GM19238 (cell line): ENCODE data around the gene STK11IP.

Source experiments
- DNase-seq: peaks from one replicate; pipeline ENCODE4 v3.0.0; 2011; ENCODE audit warnings: low spot score; ENCODE audit not compliant: insufficient read length

The STK11IP gene

DNA sequence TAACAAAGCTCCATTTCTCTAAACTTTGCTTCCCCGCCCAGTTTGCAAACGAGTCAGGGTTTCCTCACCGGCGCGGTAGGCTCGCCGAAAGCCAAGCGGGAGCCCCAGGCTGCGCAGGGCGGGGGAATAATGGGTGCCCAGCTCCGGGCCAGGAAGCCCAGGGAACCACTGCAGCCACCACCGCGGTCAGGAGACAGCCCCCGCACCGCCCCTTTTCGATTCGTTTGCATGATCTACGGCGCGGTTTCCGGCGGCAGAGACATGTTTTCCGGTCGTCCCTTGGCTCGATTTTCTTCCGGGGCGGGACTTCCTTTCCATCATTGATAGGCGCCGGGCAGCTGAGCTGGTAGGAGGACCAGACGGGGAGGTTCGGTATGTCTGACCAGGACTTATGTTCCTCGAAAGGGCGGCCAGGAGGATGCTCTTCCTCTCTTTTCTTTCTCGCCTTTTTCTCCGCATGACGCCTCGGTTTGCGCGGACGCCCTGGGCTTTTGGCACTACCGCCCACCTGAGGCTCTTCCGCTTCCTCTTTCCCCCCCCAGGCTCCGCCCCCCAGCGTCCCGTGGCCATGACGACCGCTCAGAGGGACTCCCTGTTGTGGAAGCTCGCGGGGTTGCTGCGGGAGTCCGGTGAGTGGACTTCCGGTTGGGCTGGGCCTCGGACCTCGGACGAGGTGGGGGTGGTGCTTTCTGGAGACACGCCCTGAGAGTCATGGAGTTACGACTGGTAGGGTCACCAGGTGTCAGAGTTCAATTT is at the start of gene STK11IP:
TSS of gene STK11IP (plus strand) at position 306 of the 756 bp plus-strand sequence. CDS start at position 569, 263 bp downstream.
- peak; percentile 97 for DNase-seq

GRCh38 chr2:219548990-219549389 is 48.7 kb upstream of the STK11IP start:
- DNase-seq = no peak

- DNase-seq = no peak
Observed at GRCh38 chr2:219549619-219550018, 48.0 kb upstream of the STK11IP start.

DNA sequence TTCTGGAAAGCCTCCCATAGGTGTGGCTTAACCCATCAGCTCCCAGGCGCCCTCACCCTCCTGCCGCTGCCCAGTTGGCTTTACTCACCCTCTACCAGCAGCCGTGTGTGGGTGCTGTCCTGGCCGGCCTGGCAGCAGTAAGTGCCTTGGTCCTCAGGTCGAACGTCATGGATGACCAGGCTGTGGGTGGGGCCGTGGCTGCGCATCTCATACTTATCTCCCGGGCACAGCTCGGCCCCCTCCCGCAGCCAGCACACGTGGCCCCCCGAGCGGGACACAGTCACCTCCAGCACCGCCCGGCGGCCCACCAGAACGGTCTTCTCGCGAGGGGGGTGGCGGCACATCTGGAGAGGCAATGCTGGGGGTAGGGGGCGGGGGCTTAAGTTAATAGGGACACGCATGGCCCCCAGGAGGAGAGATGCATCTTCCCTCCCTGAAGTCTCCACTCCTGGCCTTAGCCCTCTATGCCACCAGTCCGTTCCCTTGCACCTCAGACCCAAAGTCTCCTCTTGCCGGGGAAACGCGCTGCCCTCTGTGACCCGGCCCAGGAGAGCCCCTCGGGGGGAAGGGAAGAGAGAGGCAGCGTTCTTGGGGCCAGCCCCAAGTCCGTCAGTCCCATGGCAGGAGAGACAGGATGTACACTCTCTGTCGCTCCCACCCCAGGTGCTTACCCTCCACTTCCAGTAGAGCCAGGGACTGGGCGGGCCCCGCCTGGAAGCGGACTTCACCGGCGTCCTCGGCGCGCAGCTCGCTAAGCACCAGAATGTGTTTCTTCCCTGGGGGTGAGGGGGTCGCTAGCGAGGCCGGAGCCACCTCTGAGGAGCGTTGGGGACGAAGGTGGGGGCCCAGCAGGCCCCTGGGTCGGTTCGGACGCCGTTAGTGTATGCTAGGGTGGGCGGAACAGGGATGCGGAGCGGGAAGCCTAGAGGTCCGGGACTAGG is 45.9 kb upstream of the STK11IP start:
- DNase-seq = no peak

DNA sequence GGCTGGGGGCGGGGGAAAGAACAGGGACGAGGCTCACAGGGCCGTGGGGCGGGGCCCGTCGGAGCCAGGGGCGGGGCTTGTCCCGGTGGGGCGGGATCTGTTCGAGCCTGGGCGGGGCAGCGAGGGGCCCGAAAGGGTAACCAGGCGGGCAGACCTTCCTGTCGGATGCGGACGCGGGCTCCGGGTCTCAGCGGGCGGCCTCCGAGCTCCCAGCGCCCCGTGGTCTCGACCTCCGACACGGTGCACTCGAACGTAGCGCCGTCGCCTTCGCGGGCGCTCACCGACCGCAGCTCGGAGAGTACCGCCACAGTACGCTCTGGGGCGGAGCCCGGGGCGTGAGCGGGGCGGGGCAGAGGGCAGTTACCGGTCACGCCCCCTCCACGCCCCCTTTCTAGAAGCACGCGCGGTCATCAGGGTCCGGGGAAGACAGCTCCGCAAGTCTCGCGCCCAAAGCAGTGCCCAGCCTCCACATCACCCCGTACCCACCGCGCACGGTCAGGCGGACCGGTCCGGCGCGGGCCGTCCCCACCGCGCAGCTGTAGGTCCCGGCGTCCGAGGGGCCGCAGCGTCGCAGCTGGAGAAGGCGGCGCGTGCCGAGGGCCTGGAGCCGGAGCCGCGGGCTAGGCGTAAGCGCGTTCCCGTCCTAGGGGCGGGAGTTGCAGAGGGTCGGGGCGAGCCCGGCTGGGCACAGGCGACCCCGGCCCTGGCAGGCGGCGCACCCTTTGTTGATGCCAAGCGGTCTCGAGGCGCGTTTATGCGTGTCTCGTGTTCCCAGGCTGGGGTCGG is 45.1 kb upstream of the STK11IP start:
- peak; percentile 92 for DNase-seq

- DNase-seq = no peak
Observed at GRCh38 chr2:219553168-219553417, 44.6 kb upstream of the STK11IP start.

DNA sequence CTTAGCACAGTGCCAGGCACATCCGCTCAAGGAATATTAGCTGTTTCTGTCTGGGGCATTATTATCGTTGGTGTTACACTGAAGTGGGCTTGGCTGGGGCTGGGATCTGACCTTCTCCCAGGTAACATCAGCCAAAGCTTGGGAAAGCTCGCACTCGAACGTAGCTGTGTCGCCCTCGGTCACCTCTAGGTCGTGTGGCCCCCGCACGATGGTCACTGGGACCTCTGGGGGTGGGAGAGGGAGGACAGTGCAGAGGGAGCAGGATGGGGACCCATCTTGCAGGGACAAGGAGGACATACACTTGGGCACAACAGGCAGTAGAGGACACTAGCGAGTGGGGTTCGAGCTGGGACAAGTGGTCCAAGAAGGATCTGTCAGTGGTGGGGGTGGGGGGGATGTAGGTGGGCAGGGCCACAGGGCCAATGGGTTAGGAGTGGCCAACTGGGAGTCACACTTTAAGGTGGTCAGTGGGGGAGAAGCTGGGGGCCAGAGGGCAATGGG is 44.1 kb upstream of the STK11IP start:
- no peak for DNase-seq

- no peak for DNase-seq
Observed at GRCh38 chr2:219554350-219554749, 43.3 kb upstream of the STK11IP start.

GRCh38 chr2:219555956-219556355 is 41.7 kb upstream of the STK11IP start:
- no peak for DNase-seq

GRCh38 chr2:219556413-219556812 is 41.2 kb upstream of the STK11IP start:
- DNase-seq = no peak

- DNase-seq = no peak
Observed at GRCh38 chr2:219557320-219557719, 40.3 kb upstream of the STK11IP start.

DNA sequence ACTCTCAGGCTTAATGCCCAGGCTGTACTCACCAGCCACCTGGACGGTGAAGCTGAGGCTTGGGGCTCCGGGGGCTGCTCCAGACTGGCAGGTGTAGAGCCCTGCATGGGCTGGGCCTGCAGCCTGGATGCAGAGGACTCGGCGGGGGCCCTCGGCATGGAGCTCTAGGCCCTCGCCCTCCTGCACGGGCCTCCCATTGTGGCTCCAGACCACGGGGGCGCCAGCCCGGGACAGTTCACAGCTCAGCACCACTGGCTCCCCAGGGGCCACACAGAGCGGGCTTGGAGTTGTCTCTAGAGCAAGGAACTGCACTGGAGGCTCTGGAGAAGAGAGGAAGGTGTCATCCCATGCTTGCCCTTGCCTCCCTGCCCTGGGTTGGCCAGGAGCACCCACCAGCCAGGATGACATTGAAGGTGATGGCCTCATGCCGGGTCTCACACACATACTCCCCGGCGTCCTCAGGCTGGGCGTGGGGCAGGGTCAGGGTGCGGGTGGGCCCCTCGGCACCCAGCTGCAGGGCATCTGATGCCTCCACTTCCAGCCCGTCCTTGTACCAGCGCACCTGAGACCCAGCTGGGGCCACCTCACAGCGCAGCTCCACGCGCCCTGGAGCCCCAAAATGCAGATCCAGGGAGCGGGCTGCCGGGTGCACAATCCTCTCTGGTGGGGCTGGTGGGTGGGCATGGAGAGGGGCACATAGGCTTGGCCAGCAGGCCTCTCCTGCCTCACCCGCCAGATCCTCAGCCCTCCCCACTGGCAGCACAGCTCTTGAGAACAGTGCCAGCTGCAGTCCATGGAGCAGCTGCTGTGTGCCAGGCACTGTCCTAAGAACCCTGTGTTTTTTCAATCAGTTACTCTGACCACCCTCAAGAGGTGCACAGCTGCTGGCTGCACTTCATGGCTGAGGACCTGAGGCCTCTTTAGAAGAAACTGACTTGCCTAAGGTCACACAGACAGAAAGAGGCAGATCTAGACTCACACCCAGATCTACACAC is 39.6 kb upstream of the STK11IP start:
- DNase-seq = no peak

DNA sequence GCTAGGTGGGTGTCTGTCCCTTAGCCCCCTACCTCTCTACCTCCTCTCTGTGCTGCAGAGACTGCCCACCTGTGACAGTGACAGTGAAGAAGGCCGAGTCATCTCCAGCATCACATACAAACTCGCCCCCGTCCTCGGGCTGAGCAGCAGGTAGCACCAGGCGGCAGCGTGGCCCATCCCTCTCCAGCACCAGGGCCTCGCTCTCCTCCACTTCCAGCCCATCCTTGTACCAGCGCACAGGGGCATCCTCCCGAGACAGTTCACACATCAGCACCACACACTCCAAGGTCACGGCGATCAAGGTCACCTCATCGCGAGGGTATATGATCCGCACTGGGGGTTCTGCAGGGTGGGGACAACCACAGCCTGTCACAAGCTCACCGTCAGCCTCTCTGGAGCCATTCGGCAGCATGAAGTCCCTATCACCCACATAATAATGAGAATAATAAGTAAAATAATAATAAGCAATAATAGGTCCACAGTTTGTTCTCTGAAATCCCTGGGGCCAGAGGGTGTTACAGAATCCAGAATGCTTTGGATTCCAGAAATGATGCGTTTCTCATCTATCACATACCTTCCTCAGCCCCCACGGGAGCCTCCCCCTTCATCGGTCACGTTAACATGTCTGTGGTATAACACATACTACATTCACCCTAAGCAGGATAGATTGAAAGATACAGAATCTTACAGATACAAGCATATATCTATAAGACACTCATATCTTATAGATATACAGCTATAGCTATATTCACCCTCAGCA is 38.3 kb upstream of the STK11IP start:
- DNase-seq = no peak

DNA sequence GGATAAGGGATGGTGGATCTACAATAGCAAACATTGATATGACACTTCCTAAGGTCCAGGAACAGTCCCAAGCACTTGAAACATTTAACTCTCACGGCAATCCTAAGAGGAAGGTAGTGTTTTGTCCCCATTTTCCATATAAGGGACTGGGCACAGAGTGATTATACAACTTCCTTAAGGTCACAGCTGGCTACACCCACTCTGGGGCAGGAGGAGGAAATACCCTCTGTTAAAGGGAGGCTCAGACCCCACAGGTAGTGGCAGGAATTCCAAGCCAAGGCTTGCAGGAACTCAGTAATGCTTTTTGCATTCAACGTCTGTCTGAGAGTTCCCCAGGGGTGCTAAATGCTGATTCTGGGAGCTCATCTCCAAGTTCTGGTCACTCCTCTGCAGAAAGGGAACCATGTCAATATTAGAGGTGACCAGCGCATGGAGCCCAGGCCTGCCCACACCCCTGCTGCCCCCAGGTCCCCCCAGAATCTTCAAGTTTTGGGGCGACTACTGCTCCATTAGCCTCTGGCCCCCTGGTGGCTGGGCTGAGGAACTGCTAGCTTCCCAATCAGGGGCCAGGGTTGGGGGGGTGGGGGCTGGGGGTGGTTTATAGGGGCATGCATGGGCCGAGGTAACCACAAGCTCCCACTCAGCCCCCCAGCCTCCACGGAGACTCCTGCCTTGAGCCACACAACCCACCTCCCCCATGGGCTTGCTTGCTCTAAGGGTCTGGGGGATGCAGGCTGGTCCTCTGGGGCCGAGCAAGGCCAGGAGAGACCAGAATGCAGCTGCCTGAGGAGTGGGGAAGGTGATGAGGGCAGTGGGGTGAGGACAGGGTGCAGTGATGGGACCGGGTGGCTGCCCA is 37.4 kb upstream of the STK11IP start:
- DNase-seq = peak; percentile 58

- no peak for DNase-seq
Observed at GRCh38 chr2:219560893-219561178, 36.8 kb upstream of the STK11IP start.

- DNase-seq = no peak
Observed at GRCh38 chr2:219561179-219562048, 36.2 kb upstream of the STK11IP start.

GRCh38 chr2:219562049-219563020 is 35.3 kb upstream of the STK11IP start:
- no peak for DNase-seq
